ENCODE data around the gene SLC25A30.
"Not testable (repeated sequence)": the region's sequence is repeated elsewhere in the genome, so short reads cannot be mapped to it uniquely, and the experiment has no call there.

SLC25A30 gene

GRCh38 chr13:45432737-45433380, 14.7 kb upstream of the SLC25A30 start:
- no peak for DNase-seq (ENCODE audit: low spot score)

DNA sequence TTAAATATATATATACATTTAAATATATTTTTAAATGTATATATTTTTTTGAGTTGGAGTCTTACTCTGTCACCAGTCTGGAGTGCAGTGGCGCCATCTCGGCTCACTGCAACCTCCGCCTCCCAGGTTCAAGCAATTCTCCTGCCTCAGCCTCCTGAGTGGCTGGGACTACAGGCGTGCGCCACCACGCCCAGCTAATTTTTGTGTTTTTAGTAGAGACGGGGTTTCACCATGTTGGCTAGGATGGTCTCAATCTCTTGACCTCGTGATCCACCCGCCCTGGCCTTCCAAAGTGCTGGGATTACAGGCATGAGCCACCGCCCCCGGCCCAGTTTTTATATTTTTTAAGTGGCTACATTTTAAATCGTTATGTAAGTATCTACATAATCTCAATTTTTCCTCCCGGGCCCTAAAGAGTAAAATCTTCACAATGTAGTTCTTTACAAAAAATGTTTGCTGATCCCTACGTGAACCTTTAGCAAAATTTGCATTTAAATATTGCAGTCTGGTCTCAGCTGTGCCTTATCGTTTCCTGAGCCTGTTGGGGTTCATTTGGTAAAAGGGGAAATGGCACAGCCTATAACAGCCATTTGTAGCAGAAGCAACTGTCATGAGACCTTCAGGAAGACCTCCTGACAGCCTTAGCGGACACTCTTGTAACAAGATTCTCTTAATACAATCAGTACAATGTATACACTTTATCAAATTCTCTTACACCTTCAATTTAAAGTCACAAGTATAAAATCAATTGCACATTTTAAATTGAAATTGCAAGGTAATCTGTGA, 8.1 kb upstream of the SLC25A30 start:
- not testable (repeated sequence) for DNase-seq (ENCODE audit: low spot score)

- no peak for DNase-seq (ENCODE audit: low spot score)
Measured at GRCh38 chr13:45422731-45423292, 4.6 kb upstream of the SLC25A30 start.

GRCh38 chr13:45419945-45420344, 1.8 kb upstream of the SLC25A30 start:
- no peak for DNase-seq (ENCODE audit: low spot score)

DNA sequence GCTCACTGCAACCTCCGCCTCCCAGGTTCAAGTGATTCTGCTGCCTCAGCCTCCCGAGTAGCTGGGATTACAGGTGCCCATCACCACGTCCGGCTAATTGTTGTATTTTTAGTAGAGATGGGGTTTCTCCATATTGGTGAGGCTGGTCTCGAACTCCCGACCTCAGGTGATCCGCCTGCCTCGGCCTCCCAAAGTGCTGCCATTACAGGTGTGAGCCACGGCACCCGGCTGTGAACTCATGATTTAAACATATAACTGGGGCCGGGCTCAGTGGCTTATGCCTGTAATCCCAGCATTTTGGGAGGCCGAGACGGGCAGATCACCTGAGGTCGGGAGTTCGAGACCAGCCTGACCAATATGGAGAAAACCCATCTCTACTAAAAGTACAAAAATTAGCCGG, 1.2 kb upstream of the SLC25A30 start:
- DNase-seq (ENCODE audit: low spot score): not testable (repeated sequence)

DNA sequence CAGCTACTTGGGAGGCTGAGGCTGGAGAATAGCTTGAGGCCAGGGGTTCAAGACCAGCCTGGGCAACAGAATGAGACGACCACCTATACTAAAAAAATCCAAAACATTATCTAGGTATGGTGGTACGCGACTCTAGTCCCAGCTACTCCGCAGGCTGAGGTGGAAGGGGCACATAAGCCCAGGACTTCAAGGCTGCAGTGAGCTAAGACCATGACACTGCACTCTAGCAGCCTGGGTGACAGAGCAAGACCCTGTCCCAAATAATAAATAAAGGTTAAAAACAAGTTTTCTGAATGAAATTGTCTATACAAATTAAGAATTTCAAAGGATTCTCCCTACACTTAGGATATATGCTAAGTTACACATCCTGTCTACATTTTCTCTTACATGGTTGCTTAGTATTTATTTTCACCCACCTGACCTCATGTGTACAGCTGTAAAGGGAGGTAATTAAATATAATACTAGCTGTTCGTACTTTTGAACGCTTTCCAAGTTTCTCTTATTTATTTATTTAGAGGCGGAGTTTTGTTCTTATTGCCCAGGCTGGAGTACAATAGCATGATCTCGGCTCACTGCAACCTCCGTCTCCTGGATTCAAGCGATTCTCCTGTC, 1.6 kb downstream of the SLC25A30 start:
- DNase-seq (ENCODE audit: low spot score): no peak

- DNase-seq (ENCODE audit: low spot score): no peak
Measured at GRCh38 chr13:45415112-45415511, 3.1 kb downstream of the SLC25A30 start.

GRCh38 chr13:45413826-45414307, 4.3 kb downstream of the SLC25A30 start:
- no peak for DNase-seq (ENCODE audit: low spot score)

DNA sequence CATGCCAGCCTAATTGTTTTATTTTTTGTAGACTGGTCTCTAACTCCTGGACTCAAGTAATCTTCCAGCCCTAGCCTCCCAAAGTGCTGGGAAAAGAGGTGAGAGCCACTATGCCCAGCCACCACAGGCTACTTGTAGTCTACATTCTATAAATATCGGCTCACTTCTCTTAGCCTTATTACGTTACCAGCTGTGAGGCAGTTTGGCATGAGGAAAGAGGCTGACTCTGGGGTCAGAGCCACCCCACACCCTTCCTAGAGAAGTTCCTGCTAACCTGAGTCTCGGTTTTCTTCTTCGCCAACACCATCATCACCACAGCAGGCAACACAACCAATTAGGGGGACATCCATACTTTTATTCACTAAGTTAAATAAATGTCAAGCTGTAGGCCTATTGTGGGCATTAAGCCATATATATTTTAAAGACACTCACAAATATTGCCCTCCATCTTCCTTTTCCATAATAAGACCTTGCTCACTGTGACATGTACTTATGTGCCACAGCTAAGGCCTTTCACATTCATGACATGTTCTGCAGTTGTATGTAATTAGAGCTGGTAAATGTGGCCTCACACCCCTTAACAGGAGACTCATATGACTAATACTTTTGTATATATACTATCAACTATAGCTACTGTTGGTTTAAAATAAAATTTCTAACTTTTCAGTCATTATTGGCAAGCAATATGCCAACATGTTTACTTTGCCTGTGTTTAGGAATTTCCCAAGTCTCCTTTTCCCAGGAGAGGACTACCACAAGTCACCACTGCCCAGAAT, 5.7 kb downstream of the SLC25A30 start:
- no peak for DNase-seq (ENCODE audit: low spot score)

GRCh38 chr13:45411631-45412030, 6.5 kb downstream of the SLC25A30 start:
- no peak for DNase-seq (ENCODE audit: low spot score)

DNA sequence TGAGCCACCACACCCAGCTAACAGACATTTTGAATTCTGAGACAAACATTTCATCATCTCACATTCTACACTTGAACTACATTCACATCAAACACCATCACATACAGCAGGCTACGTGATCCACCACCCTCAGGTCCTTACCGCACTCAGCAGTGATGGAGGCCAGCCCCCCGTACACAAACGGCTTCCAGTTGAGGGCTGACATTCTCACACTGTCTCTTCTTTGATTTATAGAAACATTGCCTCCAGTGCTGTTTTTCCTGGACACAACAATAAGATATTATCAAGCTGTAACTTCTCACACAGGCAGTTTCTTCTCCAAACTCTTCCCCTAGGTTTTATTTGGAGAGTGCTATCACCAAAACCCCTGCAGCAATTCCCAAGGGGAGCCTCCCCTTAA, 7.0 kb downstream of the SLC25A30 start:
- no peak for DNase-seq (ENCODE audit: low spot score)

- no peak for DNase-seq (ENCODE audit: low spot score)
Measured at GRCh38 chr13:45410466-45410865, 7.7 kb downstream of the SLC25A30 start.

DNA sequence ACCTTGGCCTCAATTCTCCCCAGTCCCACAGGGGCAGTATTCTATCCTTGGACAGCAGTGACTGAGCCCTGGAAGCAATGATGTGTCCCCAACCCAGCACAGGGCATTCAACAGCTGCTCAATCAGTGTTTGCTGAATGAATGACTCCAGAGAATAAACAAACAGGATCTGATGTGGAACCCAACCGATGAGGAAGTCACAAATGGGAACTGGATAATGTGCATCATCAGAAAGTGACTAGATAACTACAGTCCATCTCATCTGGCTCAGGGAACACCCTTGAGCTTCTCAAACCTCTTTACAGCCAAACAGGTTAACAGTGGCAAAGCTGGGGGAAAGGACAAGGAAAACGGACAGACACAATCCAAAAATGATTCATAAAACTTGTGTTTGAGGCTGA, 8.2 kb downstream of the SLC25A30 start:
- no peak for DNase-seq (ENCODE audit: low spot score)

DNA sequence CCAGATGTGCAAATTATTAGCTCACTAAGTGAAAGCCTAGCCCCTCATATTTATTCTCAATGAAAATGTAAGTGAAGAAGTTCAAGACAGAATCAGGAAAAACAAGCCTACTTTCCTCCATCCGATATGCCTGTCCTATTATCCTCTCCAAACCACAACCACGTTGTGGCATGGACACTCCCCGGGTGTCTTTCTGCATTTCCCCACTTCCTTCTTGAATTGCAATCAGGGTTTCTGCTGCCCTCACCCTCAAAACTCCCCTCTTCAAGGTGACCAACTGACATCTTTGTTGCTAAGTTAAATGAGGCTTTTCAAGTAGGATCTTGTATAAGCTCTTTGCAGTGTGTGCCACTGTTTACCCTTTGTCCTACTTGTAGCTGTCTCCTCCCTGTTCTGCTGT, 11.8 kb downstream of the SLC25A30 start:
- no peak for DNase-seq (ENCODE audit: low spot score)

DNA sequence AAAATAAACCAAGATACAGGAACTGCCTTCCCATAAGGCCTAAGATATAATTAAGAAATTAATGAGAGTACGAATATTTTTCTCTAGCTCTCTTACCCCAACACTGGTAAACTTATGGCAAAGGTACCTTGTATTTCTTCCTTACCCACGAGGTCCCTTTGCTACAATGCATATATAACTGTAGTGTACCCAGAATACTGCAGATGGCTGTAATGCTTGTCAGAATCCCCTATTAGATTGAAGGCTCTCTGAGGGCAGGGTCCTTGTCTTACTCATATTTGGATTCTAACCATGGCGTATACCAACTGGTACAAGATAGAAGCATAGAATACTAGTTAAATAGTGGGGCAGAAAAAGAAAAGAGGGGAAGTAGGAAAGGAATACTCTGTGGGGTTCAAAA, 15.1 kb downstream of the SLC25A30 start:
- DNase-seq (ENCODE audit: low spot score): no peak

DNA sequence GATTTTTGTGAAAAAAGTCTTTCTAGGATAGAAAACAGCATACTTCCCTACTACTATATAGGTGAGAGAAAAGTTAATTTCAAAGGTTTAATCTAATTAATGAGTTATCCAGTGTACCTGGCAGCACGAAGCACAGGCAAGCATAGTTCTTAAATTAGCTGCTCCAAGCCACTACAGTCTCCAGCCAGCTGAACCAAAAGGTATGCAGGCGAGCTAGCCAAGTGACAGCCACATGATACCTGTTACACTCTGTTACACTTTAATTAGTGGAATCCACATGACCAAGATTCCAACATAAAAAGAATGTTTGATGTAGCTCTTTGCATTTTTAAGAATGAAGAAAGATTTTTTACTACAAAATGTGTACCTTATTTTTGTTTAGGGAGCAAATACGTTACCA, 15.5 kb downstream of the SLC25A30 start:
- DNase-seq (ENCODE audit: low spot score): no peak

DNA sequence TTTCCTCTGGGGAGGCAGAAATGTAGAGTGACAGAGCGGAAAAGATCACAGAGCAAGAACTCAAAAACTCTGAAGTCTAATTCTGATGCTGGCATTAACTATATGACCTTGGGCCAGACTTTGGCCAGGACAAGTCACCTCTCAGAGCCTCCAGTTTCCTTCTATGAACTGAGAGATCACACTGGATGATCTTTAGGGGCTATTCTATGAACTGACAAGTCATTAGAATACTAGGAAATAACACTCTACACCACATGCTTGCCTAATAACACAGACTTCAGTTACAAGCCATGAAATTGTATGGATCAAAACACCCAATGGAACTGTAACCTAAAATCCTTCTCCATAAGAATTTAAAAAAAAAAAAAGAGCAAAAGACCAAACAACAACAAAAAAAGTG, 16.9 kb downstream of the SLC25A30 start:
- DNase-seq (ENCODE audit: low spot score): no peak

DNA sequence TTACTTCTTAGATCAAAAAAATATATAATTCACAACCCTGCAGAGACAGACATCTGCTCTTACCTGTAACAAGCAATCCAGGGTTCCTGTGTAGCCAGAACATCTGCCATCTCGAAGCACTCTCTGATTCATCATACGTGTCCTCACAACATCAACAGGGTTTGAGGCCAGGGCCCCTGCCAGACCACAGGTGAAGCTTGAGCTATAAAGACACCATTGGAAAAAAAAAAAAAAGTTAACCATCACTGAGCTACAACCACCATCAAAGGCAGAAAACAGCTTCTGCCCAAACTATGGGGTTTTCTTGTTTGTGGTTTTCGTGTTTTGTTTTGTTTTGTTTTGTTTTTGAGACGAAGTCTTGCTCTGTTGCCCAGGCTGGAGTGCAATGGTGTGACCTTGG, 19.3 kb downstream of the SLC25A30 start:
- peak; percentile 70 for DNase-seq (ENCODE audit: low spot score)

- DNase-seq (ENCODE audit: low spot score): no peak
Measured at GRCh38 chr13:45396533-45397095, 21.6 kb downstream of the SLC25A30 start.

- peak; percentile 53 for DNase-seq (ENCODE audit: low spot score)
Measured at GRCh38 chr13:45393941-45394570, 24.1 kb downstream of the SLC25A30 start.

DNA sequence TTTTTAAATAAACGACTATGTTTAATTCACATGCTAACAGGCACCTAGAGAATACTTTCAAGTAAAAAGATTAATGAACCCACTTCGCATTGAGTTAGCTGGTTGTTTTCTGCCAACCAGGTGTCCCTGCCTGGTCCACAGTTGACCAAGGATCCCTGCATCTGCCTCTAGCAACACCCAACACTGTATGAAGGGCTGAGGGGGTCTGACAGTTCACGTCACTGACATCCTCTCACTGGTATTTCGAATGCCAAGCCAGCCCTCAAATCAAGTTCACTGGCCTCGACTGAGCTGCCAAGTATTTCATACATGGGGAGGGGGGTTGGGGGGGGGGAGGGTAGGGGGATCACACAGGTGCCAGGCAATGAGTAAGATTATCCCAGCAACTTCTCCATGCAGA, 25.4 kb downstream of the SLC25A30 start:
- DNase-seq (ENCODE audit: low spot score): no peak

Data from CD4-positive, alpha-beta T cell treated with Interleukin-2 at 100 ng/mL for 4 hours (primary cell).